NCI-H1417 (cell line): Measurements from ENCODE around the gene FSTL4.
A peak's percentile ranks its signal among the peaks of the same experiment; 100 is the strongest.
"Not testable (repeated sequence)": the region's sequence is repeated elsewhere in the genome, so short reads cannot be mapped to it uniquely, and the experiment has no call there.

Experiments used
- DNase-seq, 3 experiments: peaks; one replicate each; lab custom pipeline; 2025; lab: John Stamatoyannopoulos, UW

The FSTL4 gene

GRCh38 chr5:133552925-133553525 lies 59.3 kb downstream of the FSTL4 start:
- peak in 2 of 3 experiments; percentile 11 to 53 for DNase-seq

- DNase-seq, result no peak
Observed at GRCh38 chr5:133546500-133546899, 65.8 kb downstream of the FSTL4 start.

GRCh38 chr5:133544346-133544745 lies 68.0 kb downstream of the FSTL4 start:
- no peak for DNase-seq

- no peak for DNase-seq
Observed at GRCh38 chr5:133539818-133540217, 72.5 kb downstream of the FSTL4 start.

GRCh38 chr5:133538718-133539117 lies 73.6 kb downstream of the FSTL4 start:
- DNase-seq, result no peak

- not testable (repeated sequence) for DNase-seq
Observed at GRCh38 chr5:133535241-133535929, 77.0 kb downstream of the FSTL4 start.

GRCh38 chr5:133534566-133534965 lies 77.8 kb downstream of the FSTL4 start:
- DNase-seq, result no peak

GRCh38 chr5:133533541-133533940 lies 78.8 kb downstream of the FSTL4 start:
- no peak for DNase-seq

GRCh38 chr5:133531594-133531993 lies 80.7 kb downstream of the FSTL4 start:
- no peak for DNase-seq

GRCh38 chr5:133531178-133531577 lies 81.2 kb downstream of the FSTL4 start:
- no peak for DNase-seq

- DNase-seq, result no peak
Observed at GRCh38 chr5:133530270-133530669, 82.1 kb downstream of the FSTL4 start.

- no peak for DNase-seq
Observed at GRCh38 chr5:133528841-133529240, 83.5 kb downstream of the FSTL4 start.

- no peak for DNase-seq
Observed at GRCh38 chr5:133527311-133527710, 85.0 kb downstream of the FSTL4 start.

GRCh38 chr5:133526368-133526767 lies 86.0 kb downstream of the FSTL4 start:
- DNase-seq, result no peak

- DNase-seq, result peak in 1 of 3 experiments; percentile 34
Observed at GRCh38 chr5:133525126-133525525, 87.2 kb downstream of the FSTL4 start.

- peak in 1 of 3 experiments; percentile 20 for DNase-seq
Observed at GRCh38 chr5:133524666-133525065, 87.7 kb downstream of the FSTL4 start.

GRCh38 chr5:133523961-133524586 lies 88.3 kb downstream of the FSTL4 start:
- no peak for DNase-seq

- peak in 1 of 3 experiments; percentile 39 for DNase-seq
Observed at GRCh38 chr5:133523013-133523658, 89.2 kb downstream of the FSTL4 start.

- no peak for DNase-seq
Observed at GRCh38 chr5:133521801-133522200, 90.5 kb downstream of the FSTL4 start.

GRCh38 chr5:133520991-133521706 lies 91.2 kb downstream of the FSTL4 start:
- no peak for DNase-seq

GRCh38 chr5:133520062-133520461 lies 92.3 kb downstream of the FSTL4 start:
- DNase-seq, result no peak

- DNase-seq, result peak in 2 of 3 experiments; percentile 15 to 58
Observed at GRCh38 chr5:133519191-133519590, 93.2 kb downstream of the FSTL4 start.
